ACC112 (cell line): ENCODE data around the gene NANS.
"Not testable (repeated sequence)": the region's sequence is repeated elsewhere in the genome, so short reads cannot be mapped to it uniquely, and the experiment has no call there.

Experiments used
- H2AFZ ChIP-seq: fragments of 200-600 bp; sonication (generic); one replicate; pipeline ENCODE4 v1.6.0; 2017; ENCODE audit warnings: antibody characterized with exemption, low read length; ENCODE audit not compliant: unreplicated experiment
- H3K27ac ChIP-seq: fragments of 200-600 bp; sonication (generic); 2 replicates; pipeline ENCODE4 v1.5.1; 2014; ENCODE audit warnings: low read depth, mild to moderate bottlenecking, antibody characterized with exemption, low read length, moderate library complexity
- H3K27me3 ChIP-seq: fragments of 200-600 bp; sonication (generic); 2 replicates; pipeline ENCODE4 v1.6.1; 2014; ENCODE audit warnings: mild to moderate bottlenecking, antibody characterized with exemption, low read length, moderate library complexity, mixed read lengths; ENCODE audit not compliant: insufficient read depth
- H3K36me3 ChIP-seq: fragments of 200-600 bp; sonication (generic); 2 replicates; pipeline ENCODE4 v1.6.1; 2016; ENCODE audit warnings: mild to moderate bottlenecking, antibody characterized with exemption, low read length, moderate library complexity, mixed read lengths; ENCODE audit not compliant: insufficient read depth
- H3K4me1 ChIP-seq: fragments of 200-600 bp; sonication (generic); one replicate; pipeline ENCODE4 v1.6.1; 2016; ENCODE audit warnings: low read length, mixed read lengths; ENCODE audit not compliant: insufficient read depth, unreplicated experiment, control insufficient read depth
- H3K4me3 ChIP-seq: fragments of 200-600 bp; sonication (generic); 2 replicates; pipeline ENCODE4 v1.5.1; 2014; ENCODE audit warnings: mild to moderate bottlenecking, low read depth, low read length
- H3K79me2 ChIP-seq: fragments of 200-600 bp; sonication (generic); one replicate; pipeline ENCODE4 v1.6.0; 2016; ENCODE audit warnings: low read length; ENCODE audit not compliant: control insufficient read depth, unreplicated experiment, insufficient read depth

NANS gene

GRCh38 chr9:98019098-98019497, 37.4 kb upstream of the NANS start:
- Histone ChIP-seq H3K27me3 (no peaks in the 10 kb centered on the region), H2AFZ (no peak overlapping the region), H3K27ac (no peak overlapping the region), H3K4me1 (peaks cover 6% of the 10 kb centered on the region), H3K36me3 (peaks cover 24% of the 10 kb centered on the region), H3K4me3 (no peak overlapping the region), H3K79me2 (no peaks in the 10 kb centered on the region)

- peaks cover 20% of the 10 kb centered on the region for H3K36me3 ChIP-seq
- not testable (repeated sequence) for H2AFZ ChIP-seq
These were observed 36.7 kb upstream of the NANS start for GRCh38 chr9:98019869-98020268.

GRCh38 chr9:98020476-98021145, 35.9 kb upstream of the NANS start:
- peaks cover 15% of the 10 kb centered on the region for H3K36me3 ChIP-seq

More at GRCh38 chr9:98019869-98020268, 36.7 kb upstream of the NANS start:
- not testable (repeated sequence) for H3K27ac ChIP-seq, H3K79me2 ChIP-seq, H3K4me3 ChIP-seq, H3K27me3 ChIP-seq, H3K4me1 ChIP-seq

GRCh38 chr9:98021306-98022040, 35.1 kb upstream of the NANS start:
- Histone ChIP-seq H3K79me2 (no peaks in the 10 kb centered on the region), H3K4me3 (no peak overlapping the region), H3K27me3 (no peaks in the 10 kb centered on the region), H3K36me3 (peaks cover 9% of the 10 kb centered on the region; the same call in 1 of the 2 replicates), H2AFZ (no peak overlapping the region), H3K4me1 (peaks cover 9% of the 10 kb centered on the region), H3K27ac (no peak overlapping the region)

More at GRCh38 chr9:98020476-98021145, 35.9 kb upstream of the NANS start:
- Histone ChIP-seq H3K79me2 (no peaks in the 10 kb centered on the region), H3K4me1 (peaks cover 9% of the 10 kb centered on the region), H3K27me3 (no peaks in the 10 kb centered on the region), H2AFZ (no peak overlapping the region), H3K4me3 (no peak overlapping the region), H3K27ac (no peak overlapping the region)

- Histone ChIP-seq H3K36me3 (peaks cover 6% of the 10 kb centered on the region; the same call in 1 of the 2 replicates), H3K27ac (no peak overlapping the region; the same call in 1 of the 2 replicates), H3K4me1 (peaks cover 9% of the 10 kb centered on the region)
These were observed 34.1 kb upstream of the NANS start for GRCh38 chr9:98022447-98022846.

GRCh38 chr9:98024702-98025101, 31.8 kb upstream of the NANS start:
- Histone ChIP-seq H3K36me3 (no peaks in the 10 kb centered on the region; the same call in 1 of the 2 replicates), H3K4me1 (peaks cover 9% of the 10 kb centered on the region), H2AFZ (no peak overlapping the region), H3K27ac (no peak overlapping the region), H3K79me2 (no peaks in the 10 kb centered on the region), H3K27me3 (no peaks in the 10 kb centered on the region), H3K4me3 (no peak overlapping the region)

More at GRCh38 chr9:98022447-98022846, 34.1 kb upstream of the NANS start:
- Histone ChIP-seq H3K27me3 (no peaks in the 10 kb centered on the region), H2AFZ (no peak overlapping the region), H3K79me2 (no peaks in the 10 kb centered on the region), H3K4me3 (no peak overlapping the region)

GRCh38 chr9:98031169-98031568, 25.4 kb upstream of the NANS start:
- peaks cover 26% of the 10 kb centered on the region for H3K4me1 ChIP-seq
- H3K27ac ChIP-seq, result no peak overlapping the region

GRCh38 chr9:98031935-98032334, 24.6 kb upstream of the NANS start:
- Histone ChIP-seq H3K4me3 (no peak overlapping the region), H3K4me1 (peaks cover 28% of the 10 kb centered on the region), H3K79me2 (no peaks in the 10 kb centered on the region), H2AFZ (no peak overlapping the region), H3K27ac (peak overlapping the region; percentile 27), H3K36me3 (no peaks in the 10 kb centered on the region), H3K27me3 (no peaks in the 10 kb centered on the region)

More at GRCh38 chr9:98031169-98031568, 25.4 kb upstream of the NANS start:
- no peak overlapping the region for H3K4me3 ChIP-seq
- H3K79me2 ChIP-seq, result no peaks in the 10 kb centered on the region
- no peaks in the 10 kb centered on the region for H3K27me3 ChIP-seq
- H3K36me3 ChIP-seq, result no peaks in the 10 kb centered on the region; the same call in 1 of the 2 replicates
- no peak overlapping the region for H2AFZ ChIP-seq

- Histone ChIP-seq H3K36me3 (no peaks in the 10 kb centered on the region), H2AFZ (no peak overlapping the region), H3K4me3 (peak overlapping the region; percentile 22; the same call in 1 of the 2 replicates), H3K27me3 (no peaks in the 10 kb centered on the region), H3K4me1 (peaks cover 35% of the 10 kb centered on the region), H3K27ac (peak overlapping the region; percentile 86), H3K79me2 (no peaks in the 10 kb centered on the region)
These were observed 21.7 kb upstream of the NANS start for GRCh38 chr9:98034593-98035546.

- H3K4me1 ChIP-seq, result peaks cover 28% of the 10 kb centered on the region
- peak overlapping the region; percentile 56 for H2AFZ ChIP-seq
- no peaks in the 10 kb centered on the region for H3K36me3 ChIP-seq
- H3K27me3 ChIP-seq, result no peaks in the 10 kb centered on the region
- H3K4me3 ChIP-seq, result peak overlapping the region; percentile 12; the same call in 1 of the 2 replicates
- no peaks in the 10 kb centered on the region for H3K79me2 ChIP-seq
- H3K27ac ChIP-seq, result no peak overlapping the region; the same call in 1 of the 2 replicates
These were observed 19.2 kb upstream of the NANS start for GRCh38 chr9:98037357-98037756.
